Activated B cell treated with CpG ODN at 0.5 μM for 24 hours (primary cell): Measurements from ENCODE around the gene SLC17A3. TPM values are rescaled to one million over a fixed set of nuclear protein-coding genes. Genes with fewer than 3 reads are reported as not detected.

ENCODE experiments used
- ATAC-seq: fragments of 200-7000 bp; cut with Tn5 transposase; one replicate; pipeline ENCODE4 v1.10.0; 2021; ENCODE audit warnings: low read depth, mild to moderate bottlenecking, moderate library complexity
- CTCF ChIA-PET: fragments of 350-600 bp; sonication (Branson Sonifier 250); formaldehyde crosslinking; loops from one replicate; lab custom pipeline; 2021; ENCODE audit warnings: antibody characterized with exemption; lab: Charles Lee
- POLR2A ChIA-PET: fragments of 350-600 bp; sonication (Branson Sonifier 250); formaldehyde crosslinking; loops from one replicate; lab custom pipeline; 2021; ENCODE audit warnings: antibody characterized with exemption; lab: Charles Lee
- DNase-seq: peaks from one replicate; pipeline ENCODE4 v3.0.0; 2022
- H3K27ac Mint-ChIP-seq: one replicate; pipeline ENCODE4 v1.8.0; 2020; ENCODE audit warnings: mixed read lengths
- H3K27me3 Mint-ChIP-seq: one replicate; pipeline ENCODE4 v1.8.0; 2021; ENCODE audit warnings: mixed read lengths
- H3K36me3 Mint-ChIP-seq: one replicate; pipeline ENCODE4 v1.8.0; 2021; ENCODE audit warnings: low read depth, mixed read lengths
- H3K4me1 Mint-ChIP-seq: one replicate; pipeline ENCODE4 v1.8.0; 2021; ENCODE audit warnings: mixed read lengths
- H3K4me3 Mint-ChIP-seq: one replicate; pipeline ENCODE4 v1.8.0; 2020; ENCODE audit warnings: mild to moderate bottlenecking, mixed read lengths
- H3K9me3 Mint-ChIP-seq: one replicate; pipeline ENCODE4 v1.8.0; 2020; ENCODE audit warnings: mixed read lengths
- CTCF ChIP-seq: fragments of 200-600 bp; IDR thresholded peaks from one replicate; pipeline ENCODE4 v1.8.0; 2022; ENCODE audit warnings: antibody characterized with exemption, mild to moderate bottlenecking
- intact Hi-C: fragments of 100-400 bp; cut with micrococcal nuclease; formaldehyde crosslinking; loops from one replicate; pipeline ENCODE4 v1.15.1; 2024
- total RNA-seq: library from RNA; stranded (reverse); gene quantifications from 2 replicates; pipeline ENCODE4 v1.2.3, GENCODE V29; 2022

Gene SLC17A3, protein sequence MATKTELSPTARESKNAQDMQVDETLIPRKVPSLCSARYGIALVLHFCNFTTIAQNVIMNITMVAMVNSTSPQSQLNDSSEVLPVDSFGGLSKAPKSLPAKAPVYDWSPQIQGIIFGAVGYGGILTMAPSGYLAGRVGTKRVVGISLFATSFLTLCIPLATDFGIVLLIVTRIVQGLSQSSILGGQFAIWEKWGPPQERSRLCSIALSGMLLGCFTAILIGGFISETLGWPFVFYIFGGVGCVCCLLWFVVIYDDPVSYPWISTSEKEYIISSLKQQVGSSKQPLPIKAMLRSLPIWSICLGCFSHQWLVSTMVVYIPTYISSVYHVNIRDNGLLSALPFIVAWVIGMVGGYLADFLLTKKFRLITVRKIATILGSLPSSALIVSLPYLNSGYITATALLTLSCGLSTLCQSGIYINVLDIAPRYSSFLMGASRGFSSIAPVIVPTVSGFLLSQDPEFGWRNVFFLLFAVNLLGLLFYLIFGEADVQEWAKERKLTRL
- total RNA-seq: not detected in 2 replicates

- H3K36me3 Mint-ChIP-seq: no peaks in the 10 kb centered on the region
- CTCF ChIA-PET: no interaction called here
- no peak for TF ChIP-seq CTCF
- intact Hi-C loops: no loop called here
- no peaks in the 10 kb centered on the region for H3K4me1 Mint-ChIP-seq
- POLR2A ChIA-PET: interaction anchor here (0.5 kb wide), 1 partner anchor 8 kb away, joined by 3 read pairs; no protein-coding TSS in a partner anchor
- DNase-seq (no peak), ATAC-seq (no peak)
- H3K9me3 Mint-ChIP-seq: no peaks in the 10 kb centered on the region
- H3K27me3 Mint-ChIP-seq: peaks cover 12% of the 10 kb centered on the region
- H3K27ac Mint-ChIP-seq: no peak within 1 kb of the TSS
- no peak within 1 kb of the TSS for H3K4me3 Mint-ChIP-seq
Observed at GRCh38 chr6:25874118-25874517, at the start of gene SLC17A3. Gene SLC17A3 (minus strand): TSS chr6:25874243. CDS start chr6:25868387, 5,856 bp downstream.

DNA sequence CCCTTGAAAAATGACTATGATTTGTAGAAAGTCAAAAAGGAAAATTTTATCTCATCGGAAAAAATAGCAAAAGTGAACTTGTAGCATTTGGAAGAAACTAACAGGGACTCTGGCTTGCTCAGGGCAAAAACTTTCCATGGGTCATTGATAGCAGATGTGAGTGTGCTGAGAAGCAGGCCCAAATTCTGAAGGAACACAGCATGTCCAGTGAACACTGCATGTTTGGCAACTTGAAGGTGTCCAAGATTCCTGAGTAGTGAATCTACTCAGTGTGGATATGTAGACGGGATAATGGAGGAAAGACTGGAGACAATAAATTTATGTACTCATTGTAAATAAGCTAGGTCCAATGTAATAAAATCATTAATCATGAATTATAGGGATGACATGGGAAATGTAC, 48.3 kb upstream of the SLC17A3 start:
- ChIA-PET CTCF (no interaction called here), POLR2A (no interaction called here)
- no peak for TF ChIP-seq CTCF
- intact Hi-C loops: no loop called here
- DNase-seq (no peak), ATAC-seq (no peak)
- Mint-ChIP-seq H3K27me3 (peaks cover 5% of the 10 kb centered on the region), H3K36me3 (no peaks in the 10 kb centered on the region), H3K4me3 (no peak overlapping the region), H3K27ac (no peak overlapping the region), H3K4me1 (no peaks in the 10 kb centered on the region), H3K9me3 (no peaks in the 10 kb centered on the region)

GRCh38 chr6:25921525-25922203, 47.6 kb upstream of the SLC17A3 start:
- intact Hi-C loops: no loop called here
- DNase-seq: no peak
- no peaks in the 10 kb centered on the region for H3K36me3 Mint-ChIP-seq
- CTCF ChIA-PET: no interaction called here
- no peak overlapping the region for H3K27ac Mint-ChIP-seq
- TF ChIP-seq CTCF: no peak
- no peaks in the 10 kb centered on the region for H3K4me1 Mint-ChIP-seq
- peaks cover 7% of the 10 kb centered on the region for H3K27me3 Mint-ChIP-seq
- POLR2A ChIA-PET: interaction anchor here (0.6 kb wide), 1 partner anchor 70 kb away, joined by 3 read pairs; no protein-coding TSS in a partner anchor
- H3K4me3 Mint-ChIP-seq: no peak overlapping the region
- ATAC-seq: no peak
- no peaks in the 10 kb centered on the region for H3K9me3 Mint-ChIP-seq

DNA sequence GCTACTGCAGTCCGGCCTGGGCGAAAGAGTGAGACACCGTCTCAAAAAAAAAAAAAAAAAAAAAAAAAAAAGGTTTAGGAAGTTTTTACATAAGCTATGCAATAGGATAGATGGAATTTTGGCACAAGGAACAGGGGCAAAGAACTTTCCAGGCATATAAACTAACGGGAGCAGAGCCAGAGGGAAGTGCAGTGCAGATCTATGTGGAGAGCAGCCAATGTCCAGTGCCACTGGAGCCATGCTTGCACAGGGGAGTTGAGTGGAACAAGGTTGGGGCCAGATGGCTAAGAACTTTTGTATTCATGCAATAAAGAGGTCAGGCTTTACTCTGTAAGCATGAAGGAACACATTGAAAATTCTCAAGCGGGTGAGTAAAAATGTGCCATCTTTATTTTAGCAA, 45.6 kb upstream of the SLC17A3 start:
- H3K9me3 Mint-ChIP-seq: no peaks in the 10 kb centered on the region
- no peaks in the 10 kb centered on the region for H3K36me3 Mint-ChIP-seq
- ChIA-PET POLR2A (no interaction called here), CTCF (no interaction called here)
- H3K4me3 Mint-ChIP-seq: no peak overlapping the region
- peaks cover 10% of the 10 kb centered on the region for H3K27me3 Mint-ChIP-seq
- no peak for TF ChIP-seq CTCF
- ATAC-seq (no peak), DNase-seq (no peak)
- no peaks in the 10 kb centered on the region for H3K4me1 Mint-ChIP-seq
- H3K27ac Mint-ChIP-seq: no peak overlapping the region
- intact Hi-C loops: no loop called here

DNA sequence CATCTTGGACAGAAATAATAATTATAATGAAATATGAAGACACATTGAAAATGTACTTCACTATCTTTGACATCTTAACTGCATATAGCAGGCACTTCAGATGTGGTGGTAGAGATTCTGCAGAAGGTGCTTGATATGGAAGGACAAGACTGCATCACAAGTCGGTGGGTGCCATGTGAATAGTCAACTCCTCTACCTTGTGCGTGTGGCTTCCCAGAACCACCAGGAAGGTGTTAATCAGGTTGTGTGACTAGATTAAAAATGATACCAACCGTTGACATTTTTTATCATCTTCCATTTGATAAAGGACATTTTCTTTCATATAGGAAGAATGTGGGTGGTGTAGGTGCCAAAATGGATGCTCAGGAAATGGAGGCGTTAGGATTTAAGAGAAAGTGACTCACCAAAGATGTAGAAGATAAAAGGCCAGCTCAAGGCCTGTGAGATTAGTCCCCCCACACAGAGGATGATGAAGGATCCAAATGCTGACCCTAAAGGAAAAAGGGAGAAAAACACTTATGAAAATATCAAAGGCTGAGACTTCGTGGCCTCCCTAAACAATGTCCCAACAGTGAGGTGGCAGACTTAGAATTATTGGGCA, 44.1 kb upstream of the SLC17A3 start:
- DNase-seq (no peak), ATAC-seq (no peak)
- no peak overlapping the region for H3K27ac Mint-ChIP-seq
- H3K4me3 Mint-ChIP-seq: no peak overlapping the region
- no peaks in the 10 kb centered on the region for H3K9me3 Mint-ChIP-seq
- no peaks in the 10 kb centered on the region for H3K36me3 Mint-ChIP-seq
- no peak for TF ChIP-seq CTCF
- CTCF ChIA-PET: no interaction called here
- intact Hi-C loops: no loop called here
- H3K27me3 Mint-ChIP-seq: peaks cover 5% of the 10 kb centered on the region
- POLR2A ChIA-PET: no interaction called here
- H3K4me1 Mint-ChIP-seq: no peaks in the 10 kb centered on the region
